ENCODE results near the gene TRIP10.

Gene TRIP10

GRCh38 chr19:6711605-6712004, 27.9 kb upstream of the TRIP10 start:
- no peak for DNase-seq (ENCODE audit: low read depth)

GRCh38 chr19:6712231-6712630, 27.2 kb upstream of the TRIP10 start:
- no peak for DNase-seq (ENCODE audit: low read depth)

GRCh38 chr19:6712692-6713670, 26.5 kb upstream of the TRIP10 start:
- no peak for DNase-seq (ENCODE audit: low read depth)

GRCh38 chr19:6713773-6714692, 25.4 kb upstream of the TRIP10 start:
- DNase-seq (ENCODE audit: low read depth), result no peak

- DNase-seq (ENCODE audit: low read depth), result no peak
These were observed 24.5 kb upstream of the TRIP10 start for GRCh38 chr19:6714749-6715555.

- DNase-seq (ENCODE audit: low read depth), result no peak
These were observed 22.9 kb upstream of the TRIP10 start for GRCh38 chr19:6716610-6716970.

GRCh38 chr19:6717036-6717435, 22.4 kb upstream of the TRIP10 start:
- DNase-seq (ENCODE audit: low read depth), result no peak

- DNase-seq (ENCODE audit: low read depth), result no peak
These were observed 22.0 kb upstream of the TRIP10 start for GRCh38 chr19:6717441-6717971.

- no peak for DNase-seq (ENCODE audit: low read depth)
These were observed 21.3 kb upstream of the TRIP10 start for GRCh38 chr19:6718111-6718740.

- no peak for DNase-seq (ENCODE audit: low read depth)
These were observed 20.5 kb upstream of the TRIP10 start for GRCh38 chr19:6718741-6719539.

- DNase-seq (ENCODE audit: low read depth), result no peak
These were observed 20.0 kb upstream of the TRIP10 start for GRCh38 chr19:6719540-6719861.

- no peak for DNase-seq (ENCODE audit: low read depth)
These were observed 19.5 kb upstream of the TRIP10 start for GRCh38 chr19:6719992-6720368.

- DNase-seq (ENCODE audit: low read depth), result no peak
These were observed 18.9 kb upstream of the TRIP10 start, which contains the start of gene C3 for GRCh38 chr19:6720369-6721137. TSS of gene C3 (minus strand) at chr19:6720650. CDS start at chr19:6720589, 61 bp downstream.

- no peak for DNase-seq (ENCODE audit: low read depth)
These were observed 18.4 kb upstream of the TRIP10 start for GRCh38 chr19:6721138-6721474.

GRCh38 chr19:6721773-6722172, 17.7 kb upstream of the TRIP10 start:
- DNase-seq (ENCODE audit: low read depth), result no peak

GRCh38 chr19:6723108-6723618, 16.3 kb upstream of the TRIP10 start:
- DNase-seq (ENCODE audit: low read depth), result no peak

- DNase-seq (ENCODE audit: low read depth), result no peak
These were observed 15.7 kb upstream of the TRIP10 start for GRCh38 chr19:6723738-6724137.

GRCh38 chr19:6724631-6725492, 14.6 kb upstream of the TRIP10 start:
- DNase-seq (ENCODE audit: low read depth), result no peak

All from stimulated activated CD8-positive, alpha-beta memory T cell treated with anti-CD3 and anti-CD28 coated beads, Interleukin-15, amount 100 ng/mL, for 24 hours (primary cell).